H1 (cell line): ENCODE data around the gene WDR53. TPM values are rescaled to one million over a fixed set of nuclear protein-coding genes. Genes with fewer than 3 reads are reported as not detected.

ENCODE experiments used
- BRCA1 ChIP-seq: IDR thresholded peaks from 2 replicates; pipeline ENCODE4 v1.6.1; 2012; ENCODE audit warnings: low read depth, low read length, improper control_type of control experiment
- GABPA ChIP-seq: IDR thresholded peaks from 2 replicates; pipeline ENCODE4 v1.6.1; 2011; ENCODE audit warnings: mild to moderate bottlenecking, low read length, moderate library complexity, borderline replicate concordance; ENCODE audit not compliant: insufficient read depth
- NRF1 ChIP-seq: IDR thresholded peaks from 2 replicates; pipeline ENCODE4 v1.6.1; 2011; ENCODE audit warnings: mild to moderate bottlenecking, low read depth, low read length, improper control_type of control experiment
- RFX5 ChIP-seq: IDR thresholded peaks from 2 replicates; pipeline ENCODE4 v1.6.1; 2011; ENCODE audit warnings: low read depth, low read length, improper control_type of control experiment, borderline replicate concordance
- RNF2 ChIP-seq: fragments of 200-900, 300-1000 bp; sonication (generic); IDR thresholded peaks from 2 replicates; pipeline ENCODE4 v1.7.1; 2016; ENCODE audit warnings: borderline replicate concordance, low read depth, mild to moderate bottlenecking, antibody characterized with exemption, low read length; ENCODE audit not compliant: poor library complexity, severe bottlenecking; ENCODE audit errors: missing control alignments
- SIX5 ChIP-seq: IDR thresholded peaks from 2 replicates; pipeline ENCODE4 v1.6.1; 2011; ENCODE audit warnings: mild to moderate bottlenecking, low read depth, low read length
- TBP ChIP-seq: IDR thresholded peaks from 2 replicates; pipeline ENCODE4 v1.6.1; 2011; ENCODE audit warnings: low read depth, low read length, improper control_type of control experiment
- polyA plus RNA-seq, 7 experiments: library from polyadenylated mRNA; depleted of rRNA in 3 of 7; stranded (reverse) in 5 of 7; unstranded in 2 of 7; fragments of >200 nt in 5 of 7; fragments of 200-250 nt in 2 of 7; gene quantifications; 1 replicate in 5 of 7; 2 replicates in 1 of 7; 4 replicates in 1 of 7; pipeline versions ENCODE4 v1.2.1 to v1.2.3, GENCODE V29; 2011 to 2013; ENCODE audit warnings: missing spikeins in 2 of 7, mixed read lengths in 2 of 7
- total RNA-seq: library from RNA; stranded (reverse); fragmentation: NEBNext Ultra II Directional; extraction: Animal tissue kit (Norgen Biotek cat#: 25700); gene quantifications from 2 replicates; pipeline ENCODE4 v1.2.1, GENCODE V29; 2021

WDR53 gene
- total and polyA plus RNA-seq, 2 of the 8 experiments (the other 6 are each of a cell fraction or from before 2014, with no cell fraction given) = 7.4 to 18.8 TPM

DNA sequence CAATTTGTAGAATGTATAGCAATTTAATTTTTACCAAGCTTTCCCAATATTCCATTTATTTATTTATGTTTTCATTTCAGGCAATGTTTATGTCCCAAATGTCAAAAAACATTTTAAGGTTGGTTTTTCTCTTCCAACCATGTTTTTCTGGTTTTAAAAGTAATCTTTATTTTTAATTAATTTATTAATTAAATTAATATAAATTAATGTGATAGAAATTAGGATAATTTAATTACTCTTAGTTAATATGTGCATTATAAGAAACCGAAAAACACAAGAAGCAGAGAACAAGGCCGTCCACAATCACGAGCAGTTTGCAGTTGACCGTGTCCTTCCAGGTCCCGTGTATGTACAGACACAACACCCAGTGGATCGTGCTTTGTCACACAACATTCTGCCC lies 34.3 kb upstream of the WDR53 start (continued):
- TF ChIP-seq BRCA1 = no peak
- no peak for TF ChIP-seq NRF1
- no peak for TF ChIP-seq SIX5
- TF ChIP-seq RNF2 = no peak
- no peak for TF ChIP-seq RFX5
- no peak for TF ChIP-seq TBP
- TF ChIP-seq GABPA = no peak
